AG10803 (cell line): ENCODE results near the gene KDM4C.

ENCODE experiments used
- DNase-seq: peaks from one replicate; pipeline ENCODE4 v3.0.0; 2010; ENCODE audit warnings: low read depth
- H3K4me3 ChIP-seq: 2 replicates; pipeline ENCODE4 v1.5.1; 2011; ENCODE audit warnings: mild to moderate bottlenecking, low read length, control low read depth
- CTCF ChIP-seq: conservative IDR thresholded peaks from 2 replicates; pipeline ENCODE4 v1.5.1; 2011; ENCODE audit warnings: mild to moderate bottlenecking, low read length, control low read depth, inconsistent platforms

Gene KDM4C

GRCh38 chr9:7154003-7154619, 396.3 kb downstream of the KDM4C start:
- TF ChIP-seq CTCF, result no peak
- no peak overlapping the region for H3K4me3 ChIP-seq
- no peak for DNase-seq

GRCh38 chr9:7154650-7155049, 396.9 kb downstream of the KDM4C start:
- no peak for DNase-seq
- no peak overlapping the region for H3K4me3 ChIP-seq
- TF ChIP-seq CTCF, result no peak

GRCh38 chr9:7161469-7161868, 403.7 kb downstream of the KDM4C start:
- TF ChIP-seq CTCF, result no peak
- no peak overlapping the region for H3K4me3 ChIP-seq
- DNase-seq, result no peak

GRCh38 chr9:7163932-7164331, 406.2 kb downstream of the KDM4C start:
- no peak for TF ChIP-seq CTCF
- no peak for DNase-seq
- H3K4me3 ChIP-seq, result no peak overlapping the region

- H3K4me3 ChIP-seq, result no peak overlapping the region
- no peak for TF ChIP-seq CTCF
- no peak for DNase-seq
These were observed 406.9 kb downstream of the KDM4C start for GRCh38 chr9:7164440-7165330.

- no peak overlapping the region for H3K4me3 ChIP-seq
- DNase-seq, result no peak
- TF ChIP-seq CTCF, result no peak
These were observed 407.7 kb downstream of the KDM4C start for GRCh38 chr9:7165331-7165975.
